HG02852 (cell line): Measurements from ENCODE around the gene SLC6A20.

ENCODE experiments used
- ATAC-seq: cut with Tn5 transposase; IDR thresholded peaks from one replicate; pipeline ENCODE4 v1.9.1; 2021; ENCODE audit warnings: mild to moderate bottlenecking, moderate library complexity; ENCODE audit not compliant: unreplicated experiment

Gene SLC6A20

DNA sequence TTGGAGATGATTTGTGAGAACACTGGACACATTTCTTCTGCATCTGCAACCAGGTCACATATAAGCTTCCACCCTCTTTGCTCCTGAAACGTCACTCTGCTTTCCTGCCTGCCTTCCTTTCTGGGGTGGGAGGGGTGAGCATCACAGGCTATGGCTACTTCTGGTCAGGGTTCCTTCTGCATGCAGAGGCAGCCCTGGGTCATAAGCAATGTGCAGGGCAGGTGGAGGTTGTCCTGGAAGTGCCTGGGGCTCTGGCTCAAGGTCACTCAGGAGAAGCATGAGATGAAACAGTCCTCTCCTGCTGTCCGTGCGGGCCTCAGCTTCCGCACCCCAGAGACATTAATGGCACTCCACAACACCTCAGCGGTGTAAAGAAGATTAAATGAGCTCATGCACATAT, 15.1 kb downstream of the SLC6A20 start:
- ATAC-seq = no peak

DNA sequence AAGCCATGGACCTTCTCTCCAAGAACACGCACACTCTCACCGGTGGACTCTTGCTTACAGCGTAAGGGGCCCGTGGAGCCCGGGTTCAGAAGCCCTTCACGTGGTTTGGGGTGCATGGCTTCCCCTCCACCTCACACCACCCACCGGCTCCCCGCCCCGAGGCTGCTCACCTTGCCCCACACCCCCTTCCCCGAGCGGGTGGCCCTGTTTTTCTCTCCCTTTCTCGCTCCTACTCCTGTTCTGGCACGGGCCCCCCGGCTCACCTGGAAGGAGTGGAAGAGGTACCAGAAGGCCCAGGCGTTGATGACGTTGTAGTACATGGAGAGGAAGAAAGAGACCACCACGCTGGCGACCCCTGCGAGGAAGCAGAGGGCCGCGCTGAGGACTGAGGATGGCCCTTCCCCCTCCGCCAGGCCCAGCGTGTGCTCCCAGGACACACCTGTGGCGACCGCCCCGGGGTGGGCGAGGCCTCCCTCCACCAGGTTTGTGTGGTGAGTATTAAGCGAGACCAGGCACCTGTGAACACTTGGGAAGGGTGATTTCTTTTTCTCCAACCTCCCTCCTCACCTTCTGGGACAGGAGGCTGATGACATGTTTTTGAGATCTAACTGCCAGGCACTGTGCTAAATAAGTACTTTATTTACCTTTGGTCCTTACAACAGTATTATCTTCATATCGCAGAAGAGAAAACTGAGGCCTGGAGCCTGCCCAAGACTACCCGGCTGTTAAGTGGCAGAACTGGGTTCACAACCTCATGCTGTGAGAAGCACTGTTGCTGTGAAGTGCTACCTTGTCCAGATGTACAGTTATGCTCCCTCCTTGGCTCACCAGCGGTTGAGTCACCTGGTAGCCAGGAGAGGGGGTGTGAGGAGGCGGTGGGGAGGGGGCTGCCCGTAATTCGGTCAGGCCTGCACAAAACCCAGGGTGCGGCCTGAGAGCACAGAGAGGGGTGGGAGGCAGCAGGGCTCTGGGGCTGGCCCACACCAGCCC, 16.3 kb downstream of the SLC6A20 start:
- no peak for ATAC-seq

DNA sequence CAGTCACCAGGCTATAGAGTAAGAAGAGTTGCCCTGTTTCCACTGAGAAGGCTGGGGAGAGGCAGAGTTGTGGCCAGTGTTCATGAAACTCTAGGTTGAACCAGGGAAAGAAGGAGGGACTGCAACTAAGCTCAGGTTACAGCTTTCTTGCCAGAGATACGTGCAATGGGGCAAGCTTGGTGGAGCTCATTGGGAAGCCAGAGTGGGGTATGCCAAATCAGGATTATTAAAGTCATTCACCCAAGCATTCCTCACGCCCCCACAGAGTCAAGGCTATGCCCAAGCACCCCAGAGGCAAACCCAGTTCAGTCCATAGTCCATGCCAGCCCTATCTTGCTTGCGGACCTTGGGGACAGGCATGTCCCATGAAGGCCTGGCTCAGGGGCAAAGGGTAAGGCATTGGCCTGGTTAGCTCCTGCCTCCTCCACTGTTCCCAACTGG, 17.6 kb downstream of the SLC6A20 start:
- no peak for ATAC-seq

DNA sequence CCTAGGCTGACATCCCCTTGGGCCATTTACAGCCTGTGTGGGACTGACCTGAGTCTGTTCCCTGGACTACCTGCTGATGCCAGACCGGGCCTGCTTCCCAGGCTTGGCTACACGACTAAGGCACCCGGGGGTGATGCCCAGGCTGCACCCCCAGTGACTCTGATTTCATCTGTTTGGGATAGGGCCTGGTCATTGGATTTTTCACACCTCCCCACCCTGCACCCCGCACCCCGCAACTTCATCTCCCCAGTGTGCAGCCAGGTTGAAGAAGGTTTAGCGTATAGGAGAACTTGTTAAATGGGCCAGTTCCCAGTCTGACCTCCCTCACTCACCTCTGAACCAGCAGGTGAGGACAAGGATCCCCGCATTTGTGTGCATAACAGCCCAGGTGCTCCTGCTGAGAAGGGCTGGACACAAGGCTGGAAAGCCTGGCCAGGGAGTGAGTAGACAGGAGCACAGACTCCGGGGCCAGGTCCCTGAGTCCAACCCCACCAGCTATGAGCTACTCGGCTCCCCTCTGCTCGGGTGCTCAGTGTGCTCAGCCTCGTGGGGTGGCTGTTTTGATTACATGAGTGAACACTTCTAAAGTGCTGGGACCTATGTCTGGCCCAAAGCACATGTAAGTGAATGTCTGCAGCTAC, 18.5 kb downstream of the SLC6A20 start:
- no peak for ATAC-seq

DNA sequence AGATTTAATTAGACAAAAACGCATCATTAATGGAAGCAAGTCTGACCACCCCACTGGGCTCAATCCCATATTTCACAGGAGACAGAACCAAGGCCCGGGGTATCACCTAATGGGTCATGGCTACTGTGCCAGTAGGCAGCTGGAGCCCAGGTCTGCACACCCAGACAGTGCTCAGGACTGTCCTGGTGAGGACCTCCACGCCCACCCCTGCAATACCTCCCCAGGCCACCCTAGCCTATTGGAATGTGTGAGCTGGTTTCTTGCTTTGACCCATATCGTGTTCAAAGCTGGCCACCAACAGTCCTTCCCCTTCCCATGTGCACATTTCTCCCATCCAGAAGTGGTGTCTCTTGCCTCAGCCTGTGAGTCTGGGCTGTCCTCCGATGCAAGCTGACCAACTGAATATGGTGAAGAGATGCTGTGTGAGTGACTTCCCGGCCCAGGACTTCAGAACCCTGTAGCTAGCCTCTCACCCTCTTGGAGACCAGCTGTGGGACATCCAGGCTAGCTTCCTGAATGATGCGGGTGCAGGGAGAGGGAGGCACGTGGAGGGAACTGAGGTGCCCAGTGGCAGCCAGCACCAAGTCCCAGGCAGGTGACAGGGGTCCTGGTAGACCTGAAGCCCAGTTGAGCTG, 19.1 kb downstream of the SLC6A20 start:
- no peak for ATAC-seq

DNA sequence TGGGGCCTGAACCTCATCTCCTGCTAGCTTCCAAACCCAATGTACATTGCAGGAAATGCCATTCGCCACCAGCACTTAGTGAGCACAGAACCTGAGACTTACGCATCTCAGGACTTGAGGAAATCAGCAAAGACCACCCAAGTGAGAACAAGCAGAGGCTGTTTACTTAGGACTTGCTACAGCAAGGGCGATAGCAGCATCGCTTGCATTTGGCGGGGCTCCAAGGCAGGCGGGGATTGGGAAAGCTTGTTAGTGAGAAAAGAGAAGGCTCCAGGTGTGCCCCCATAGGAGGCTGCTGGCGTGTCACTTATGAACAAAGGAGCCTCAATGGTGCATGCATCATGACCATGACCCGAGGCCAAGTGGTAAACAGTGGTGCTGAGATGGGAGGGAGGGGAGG, 19.7 kb downstream of the SLC6A20 start:
- ATAC-seq = no peak

DNA sequence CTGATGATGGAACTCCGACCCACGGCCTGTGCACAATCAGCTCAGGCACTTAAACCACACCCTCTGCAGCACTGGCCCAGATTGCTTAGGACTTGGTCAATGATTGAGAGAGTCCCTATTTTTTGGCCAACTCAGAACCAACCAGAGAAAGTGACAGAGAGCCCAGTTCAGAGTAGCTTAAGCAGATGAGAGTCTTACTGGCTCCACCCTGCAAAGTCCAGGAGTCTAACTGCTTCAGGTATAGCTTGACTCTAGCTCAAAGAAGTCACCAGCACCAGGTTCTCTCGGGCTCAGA, 20.1 kb downstream of the SLC6A20 start:
- ATAC-seq = no peak

DNA sequence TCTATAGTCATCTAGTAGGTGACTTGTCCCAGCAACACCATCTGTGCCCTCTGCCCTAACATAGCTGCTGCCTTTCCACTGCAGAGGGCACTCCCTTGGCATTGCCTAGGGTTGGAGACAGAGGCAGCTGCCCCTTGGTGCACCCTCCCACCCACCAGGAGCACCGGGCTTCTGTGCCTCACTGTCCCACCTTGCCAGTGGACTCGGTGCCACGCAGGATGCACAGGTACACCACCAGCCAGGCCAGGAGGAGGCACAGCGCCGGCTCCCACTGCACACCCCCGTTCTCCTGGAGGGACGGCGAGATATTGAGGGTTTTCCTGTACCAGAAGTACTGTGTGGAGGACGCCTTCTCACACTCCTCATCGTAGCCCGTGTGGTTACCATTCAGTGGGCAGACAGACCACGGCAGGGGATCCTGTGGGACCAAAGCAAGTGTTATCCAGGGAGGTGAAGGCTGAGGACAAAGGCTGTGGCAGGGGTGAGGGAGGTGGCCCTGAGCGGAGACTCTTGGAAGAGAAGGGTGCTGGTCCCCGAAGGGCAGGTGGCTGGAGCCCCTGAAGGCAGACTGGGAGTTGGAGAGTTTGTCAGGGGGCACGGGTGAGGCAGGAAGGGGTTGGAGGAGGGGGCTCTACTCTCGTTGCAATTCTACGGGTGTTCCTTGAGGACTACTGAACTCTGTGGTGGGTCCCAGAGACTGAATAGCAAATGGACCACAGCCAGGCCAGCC, 20.6 kb downstream of the SLC6A20 start:
- no peak for ATAC-seq

DNA sequence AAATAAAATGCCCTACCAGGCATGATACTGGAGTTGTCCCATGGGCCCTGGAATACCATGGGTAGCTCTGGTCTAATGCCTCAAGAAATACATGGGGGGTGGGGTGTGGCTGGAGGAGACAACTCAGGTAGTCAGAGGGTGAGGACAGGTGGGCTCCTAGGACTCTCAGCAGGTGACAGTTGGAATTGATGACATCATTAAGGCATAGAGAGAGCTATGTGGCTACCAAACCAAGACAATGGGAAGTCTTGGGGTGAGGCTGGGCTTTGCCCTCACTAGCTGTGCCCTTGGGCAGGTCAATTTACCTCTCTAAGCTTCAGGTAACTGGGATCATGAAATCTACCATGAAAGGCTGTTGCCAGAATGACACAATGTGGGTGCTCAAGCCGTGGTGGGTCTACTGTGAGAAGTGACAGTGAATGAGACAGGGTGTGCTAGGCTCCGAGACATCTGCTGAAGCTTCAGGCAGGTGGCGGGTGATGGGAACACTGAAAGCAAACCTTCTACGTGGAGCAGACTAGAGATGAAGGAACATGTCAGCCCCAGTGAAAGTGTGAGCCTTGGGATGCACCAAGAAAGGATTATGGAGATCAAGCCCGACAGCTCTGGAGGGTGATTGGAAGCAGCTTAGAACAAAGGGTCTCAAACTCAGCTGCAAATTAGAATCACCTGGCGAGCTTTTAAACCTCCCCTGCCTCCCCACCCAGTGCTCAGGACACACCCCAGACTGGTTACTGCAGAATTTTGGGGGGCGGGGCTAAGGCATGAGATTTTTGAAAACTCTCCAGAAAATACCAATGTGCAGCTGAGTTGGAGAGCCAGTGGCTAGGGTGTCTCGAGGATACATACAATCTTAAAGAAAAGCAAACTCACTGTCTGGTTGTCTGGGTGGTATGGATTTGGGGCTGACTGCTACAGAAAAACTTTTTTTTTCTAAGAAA, 21.5 kb downstream of the SLC6A20 start:
- no peak for ATAC-seq

DNA sequence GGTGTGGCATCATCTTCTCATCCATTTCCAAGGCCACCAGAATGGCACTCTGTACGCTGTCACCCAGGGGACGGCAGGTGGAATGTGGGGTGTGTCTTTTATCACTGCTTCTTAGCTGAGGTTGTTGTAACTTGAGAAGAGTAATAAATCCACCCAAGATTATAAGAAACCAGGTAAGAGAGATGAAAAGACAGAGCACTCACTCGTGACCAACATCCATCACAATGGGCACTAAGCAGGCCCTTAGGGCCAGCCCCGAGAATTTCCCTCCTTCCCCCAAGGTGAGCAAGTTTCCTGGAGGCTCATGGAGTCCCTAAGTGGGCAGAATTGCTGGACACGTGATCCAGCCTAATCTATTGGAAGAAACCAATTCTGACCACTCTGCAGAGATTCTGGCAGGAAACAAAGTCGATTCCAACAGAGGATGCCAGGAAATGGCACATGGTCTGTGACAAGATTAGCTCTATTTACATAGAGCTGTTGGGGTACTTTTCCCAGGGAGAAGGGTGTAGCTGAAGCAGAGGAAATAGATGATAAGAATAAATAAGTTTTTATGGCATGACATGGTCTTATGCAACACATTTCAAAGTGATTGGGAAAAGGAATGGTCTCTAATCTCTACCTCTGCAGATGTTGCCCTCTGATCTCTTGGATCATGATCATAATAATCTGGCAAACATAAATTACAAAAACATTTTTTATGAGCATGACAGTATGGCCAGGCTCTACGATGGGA, 22.5 kb downstream of the SLC6A20 start:
- no peak for ATAC-seq

DNA sequence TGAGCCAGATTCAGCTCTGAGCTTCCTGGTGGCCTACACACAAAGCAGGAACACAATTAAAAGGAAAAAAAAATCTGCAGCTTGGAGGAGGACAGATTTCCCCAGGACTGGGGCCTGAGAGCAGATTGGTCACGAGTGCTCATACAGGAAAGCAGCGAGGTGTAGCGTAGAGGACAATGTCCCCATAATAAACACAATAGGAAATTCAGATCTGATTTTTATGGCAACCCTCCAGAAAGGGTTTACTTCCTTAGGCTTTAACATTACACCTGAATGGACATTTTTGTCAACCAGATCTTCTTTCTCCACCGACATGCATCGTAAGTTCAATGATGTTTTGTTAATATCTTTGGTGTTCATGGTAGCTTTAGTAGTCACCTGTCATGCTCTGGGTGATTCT, 23.3 kb downstream of the SLC6A20 start:
- no peak for ATAC-seq

DNA sequence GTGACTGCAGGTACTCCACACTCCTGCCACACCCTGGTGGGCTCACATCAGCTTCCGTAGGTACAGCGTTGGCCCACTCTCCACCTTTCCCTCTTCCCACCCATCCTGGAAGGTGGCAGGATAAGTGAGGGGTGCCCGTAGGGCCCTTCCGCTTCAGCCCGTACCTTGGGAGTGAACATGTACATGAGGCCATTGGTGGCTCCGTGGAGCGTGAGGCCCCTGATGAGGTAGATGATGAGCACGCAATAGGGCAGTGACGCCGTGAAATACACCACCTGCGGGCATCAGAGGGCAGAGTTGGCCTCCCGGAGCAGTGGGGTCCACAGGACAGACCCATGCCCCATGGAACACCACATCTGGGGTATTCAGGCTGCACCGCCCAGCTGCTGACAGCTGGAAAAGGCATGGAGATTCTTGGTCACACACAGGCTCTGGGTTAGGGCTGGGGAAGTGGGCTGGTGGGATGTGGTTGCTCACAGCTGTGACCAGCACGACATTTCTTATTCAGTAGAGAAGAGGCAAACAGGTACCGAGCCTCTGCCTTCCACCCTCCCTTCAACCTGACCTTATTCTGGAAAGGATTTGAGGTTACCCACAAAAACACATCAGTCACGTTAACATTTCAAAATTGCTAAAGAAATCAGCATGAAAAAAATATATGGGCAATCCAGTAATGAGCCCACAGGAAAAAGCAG, 23.8 kb downstream of the SLC6A20 start:
- ATAC-seq = no peak

DNA sequence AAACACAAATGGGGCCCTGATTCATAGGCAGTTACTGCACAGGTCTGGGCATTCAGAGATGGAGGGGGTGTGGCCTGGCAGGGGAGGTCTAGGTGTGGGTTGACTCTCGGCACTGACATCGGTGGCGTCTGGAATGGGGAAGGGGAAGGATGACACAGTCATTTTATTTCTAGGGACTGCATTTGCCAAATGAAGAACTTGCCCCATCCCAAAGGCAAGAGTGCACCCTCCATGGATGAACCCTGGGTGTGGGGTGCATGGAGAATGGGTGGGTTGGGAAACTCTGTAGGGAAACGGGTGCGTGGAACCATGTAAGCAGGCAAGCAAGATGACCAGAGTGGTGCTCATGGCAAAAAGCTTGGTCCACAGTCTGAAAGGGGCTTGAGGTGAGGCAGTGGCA, 24.5 kb downstream of the SLC6A20 start:
- ATAC-seq = no peak

DNA sequence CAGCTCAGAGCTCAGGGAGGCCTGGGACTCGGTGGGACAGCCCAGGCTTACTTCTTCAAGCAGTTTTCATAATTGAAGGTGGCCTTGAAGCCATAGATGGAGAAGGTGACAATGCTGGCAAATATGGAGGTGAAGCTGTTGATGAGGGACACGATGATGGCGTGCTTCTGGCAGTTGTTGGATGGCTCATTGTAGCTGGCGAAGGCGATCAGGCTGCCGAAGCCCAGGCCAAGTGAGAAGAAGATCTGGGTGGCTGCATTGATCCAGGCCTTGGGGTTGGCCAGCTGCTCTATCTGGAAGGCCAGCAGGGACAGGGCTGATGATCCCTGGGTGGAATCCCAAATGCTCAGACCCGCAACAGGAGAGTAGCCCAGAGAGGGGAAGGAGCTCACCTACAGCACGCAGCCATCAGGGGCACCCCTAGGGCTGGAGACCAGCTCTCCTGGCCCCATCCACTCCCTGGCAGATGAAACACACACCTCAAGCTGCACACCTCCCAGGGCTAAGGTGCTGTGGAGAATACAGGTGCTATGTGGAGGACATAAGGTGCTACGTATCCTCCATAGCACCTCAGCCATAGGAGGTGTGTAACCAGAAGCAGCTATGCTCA, 25.1 kb downstream of the SLC6A20 start:
- no peak for ATAC-seq

DNA sequence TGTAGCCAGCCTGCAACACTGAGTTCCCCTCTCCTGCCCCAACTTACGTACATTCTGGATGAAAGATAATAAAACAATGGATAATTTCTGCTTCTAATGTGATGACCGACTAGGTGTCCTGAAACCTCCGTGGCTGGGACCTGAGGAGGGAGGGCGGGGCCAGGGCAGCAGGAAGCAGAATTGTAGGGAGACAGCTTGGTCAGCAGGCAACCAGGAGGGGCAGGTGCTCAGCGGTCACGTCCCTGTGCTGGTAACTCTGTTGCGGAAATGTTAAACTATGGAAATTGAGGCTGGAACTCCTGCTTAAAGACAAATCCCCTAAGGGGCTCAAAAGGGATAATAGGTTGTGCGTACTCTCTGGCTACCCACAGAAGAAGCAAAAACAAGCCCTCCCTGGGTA, 30.4 kb downstream of the SLC6A20 start:
- no peak for ATAC-seq

DNA sequence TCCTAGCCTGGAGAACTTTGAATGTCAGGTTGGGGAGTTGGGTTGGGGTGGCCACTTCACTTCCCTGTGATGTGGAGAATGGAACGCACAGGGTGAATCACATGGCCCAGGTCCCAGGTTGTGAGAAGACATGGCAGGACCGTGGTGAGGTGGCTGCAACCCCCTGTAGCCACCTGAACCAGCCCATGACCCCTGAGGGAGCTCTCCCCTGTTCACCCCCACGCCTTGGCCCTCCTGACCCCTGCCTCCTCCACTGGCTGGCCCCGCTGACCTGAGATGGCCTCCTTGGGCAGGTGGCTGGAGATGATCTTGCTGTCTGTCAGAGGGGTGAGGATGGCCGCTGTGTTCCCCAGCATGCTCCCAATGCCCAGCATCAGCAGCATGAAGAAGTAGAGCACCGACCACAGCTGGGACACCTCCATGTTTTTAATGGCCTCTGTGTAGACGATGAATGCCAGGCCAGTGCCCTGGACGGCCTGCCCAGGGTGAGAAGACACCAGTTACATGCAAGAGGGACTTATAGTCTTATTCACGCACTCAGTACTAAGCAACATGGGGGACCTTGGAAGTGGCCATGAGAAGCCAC, 31.0 kb downstream of the SLC6A20 start:
- no peak for ATAC-seq

DNA sequence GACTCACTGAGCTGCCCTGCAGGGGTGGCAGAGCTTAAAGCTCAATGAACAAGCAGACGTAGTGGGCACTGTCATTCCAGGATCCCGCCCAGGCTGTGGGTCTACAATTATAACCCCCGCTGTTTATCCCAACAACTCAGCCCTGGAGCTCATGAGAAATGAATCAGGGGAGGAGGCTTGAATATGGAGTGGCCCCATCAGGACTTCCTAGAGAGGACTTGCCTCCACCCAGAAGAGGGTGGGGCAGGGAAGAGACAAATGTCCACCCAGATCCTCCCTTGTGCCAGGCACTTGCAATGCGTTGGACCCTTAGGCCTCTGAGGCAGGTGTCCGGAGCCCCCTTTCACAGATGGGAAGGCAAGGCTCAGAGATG, 33.0 kb downstream of the SLC6A20 start:
- no peak for ATAC-seq

DNA sequence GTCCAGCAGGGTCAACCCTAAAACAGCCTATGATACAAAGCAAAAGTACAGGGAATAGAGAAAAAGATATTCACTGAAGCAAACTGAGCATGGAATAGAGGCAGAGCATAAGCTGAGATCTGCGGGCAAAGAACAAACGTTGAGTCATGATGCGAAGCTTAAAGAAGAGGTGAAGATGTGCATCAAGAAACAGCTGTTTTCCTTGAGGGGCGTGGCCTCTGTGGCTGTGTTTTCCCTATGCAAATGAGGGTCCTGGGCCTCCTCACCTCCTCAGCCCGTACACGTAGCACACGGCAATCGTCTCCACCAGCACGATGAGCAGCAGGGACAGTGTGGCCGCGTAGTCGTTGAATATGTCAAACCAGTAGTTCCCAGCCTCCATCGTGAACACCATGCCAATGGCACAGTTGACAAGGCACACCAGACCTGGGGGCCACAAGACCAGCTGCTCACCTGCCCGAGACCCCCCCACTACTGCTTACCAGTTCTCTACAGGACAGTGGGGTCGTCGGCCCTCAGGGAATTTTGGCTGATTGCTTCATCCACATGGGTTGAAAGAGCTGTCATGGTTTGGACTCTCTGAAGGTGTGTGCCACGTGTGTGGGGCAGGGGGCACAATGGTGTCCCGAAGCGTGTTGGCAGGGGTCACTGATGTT, 33.6 kb downstream of the SLC6A20 start:
- ATAC-seq = no peak
